GM11168 (cell line): ENCODE results near the gene LRRFIP1.
"Not testable (repeated sequence)": the region's sequence is repeated elsewhere in the genome, so short reads cannot be mapped to it uniquely, and the experiment has no call there.

ENCODE experiments used
- in situ Hi-C: fragments of 300-500 bp; cut with MboI; formaldehyde crosslinking; loops from one replicate; pipeline ENCODE4 v1.12.0; 2022; ENCODE audit warnings: low sequenced_read_pairs; ENCODE audit not compliant: unreplicated experiment

The LRRFIP1 gene

DNA sequence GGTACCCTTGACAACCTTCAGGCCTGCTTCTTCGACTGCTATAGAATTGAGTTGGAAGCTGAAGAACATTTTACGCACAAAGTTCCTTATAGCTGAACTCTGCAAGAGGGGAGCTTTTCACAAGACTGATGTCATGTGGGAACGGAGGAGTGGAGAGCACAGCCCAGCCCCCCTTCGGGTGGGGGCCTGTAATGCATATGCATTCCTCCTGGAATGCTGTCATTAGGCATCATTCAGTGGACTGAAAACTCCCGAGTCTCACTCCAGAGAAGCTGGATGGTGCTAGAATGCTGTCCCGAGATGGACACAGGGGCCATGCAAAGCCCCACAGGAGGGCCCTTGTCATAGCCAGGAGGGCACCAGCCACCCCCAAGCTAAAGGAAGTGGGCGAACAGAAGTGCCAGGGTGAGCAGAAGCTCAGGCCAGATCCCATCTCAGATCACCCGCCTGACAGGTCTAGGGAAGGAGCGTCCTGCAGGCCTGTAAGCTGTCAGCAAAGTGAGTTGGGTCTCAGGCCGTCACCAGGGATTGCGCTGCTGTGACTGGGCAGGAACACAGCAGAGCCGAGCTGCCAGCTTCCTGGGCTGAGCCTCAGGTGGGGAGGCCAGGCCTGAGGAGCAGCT is 127.3 kb downstream of the LRRFIP1 start:
- in situ Hi-C loops = no loop called here

DNA sequence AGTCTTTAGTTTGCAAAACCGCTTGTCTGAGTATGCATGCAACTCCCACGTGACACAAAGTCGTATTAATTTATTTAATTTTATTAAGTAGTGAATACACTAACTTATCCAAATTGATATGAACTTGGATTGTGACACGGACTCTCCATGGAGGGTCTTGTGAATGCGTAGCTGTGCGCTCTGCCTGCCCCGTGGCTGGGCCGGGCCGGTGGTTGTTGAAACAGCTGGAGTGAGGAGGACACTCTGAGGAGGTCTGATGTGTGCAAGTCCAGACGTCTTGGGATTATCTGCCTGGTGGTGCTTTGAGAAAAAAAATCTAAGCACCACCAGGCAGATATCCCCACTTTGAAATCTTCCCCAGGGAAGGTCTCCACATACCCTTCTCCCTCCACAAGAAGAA is 130.2 kb downstream of the LRRFIP1 start:
- in situ Hi-C loops = no loop called here

DNA sequence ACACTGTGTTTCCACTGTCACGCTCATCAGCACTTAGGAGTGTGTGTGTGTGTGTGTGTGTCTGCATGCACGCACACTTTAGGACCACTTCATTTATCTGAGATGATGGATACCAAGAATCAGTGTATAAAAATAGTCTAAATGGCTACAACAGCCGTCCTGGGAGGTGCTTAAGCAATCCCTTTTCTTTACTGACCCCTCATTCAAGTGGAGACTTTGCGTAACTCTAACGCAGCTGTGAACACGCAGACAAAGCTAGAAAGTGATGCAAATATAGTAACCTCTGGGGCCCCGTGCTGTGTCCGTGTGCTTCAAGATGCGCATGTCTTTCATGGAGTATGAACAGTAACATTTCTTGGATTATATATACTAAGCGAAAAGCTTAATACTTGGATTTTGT is 130.8 kb downstream of the LRRFIP1 start:
- in situ Hi-C loops = no loop called here

- in situ Hi-C loops = no loop called here
Measured at GRCh38 chr2:237759176-237759575, 131.8 kb downstream of the LRRFIP1 start.

DNA sequence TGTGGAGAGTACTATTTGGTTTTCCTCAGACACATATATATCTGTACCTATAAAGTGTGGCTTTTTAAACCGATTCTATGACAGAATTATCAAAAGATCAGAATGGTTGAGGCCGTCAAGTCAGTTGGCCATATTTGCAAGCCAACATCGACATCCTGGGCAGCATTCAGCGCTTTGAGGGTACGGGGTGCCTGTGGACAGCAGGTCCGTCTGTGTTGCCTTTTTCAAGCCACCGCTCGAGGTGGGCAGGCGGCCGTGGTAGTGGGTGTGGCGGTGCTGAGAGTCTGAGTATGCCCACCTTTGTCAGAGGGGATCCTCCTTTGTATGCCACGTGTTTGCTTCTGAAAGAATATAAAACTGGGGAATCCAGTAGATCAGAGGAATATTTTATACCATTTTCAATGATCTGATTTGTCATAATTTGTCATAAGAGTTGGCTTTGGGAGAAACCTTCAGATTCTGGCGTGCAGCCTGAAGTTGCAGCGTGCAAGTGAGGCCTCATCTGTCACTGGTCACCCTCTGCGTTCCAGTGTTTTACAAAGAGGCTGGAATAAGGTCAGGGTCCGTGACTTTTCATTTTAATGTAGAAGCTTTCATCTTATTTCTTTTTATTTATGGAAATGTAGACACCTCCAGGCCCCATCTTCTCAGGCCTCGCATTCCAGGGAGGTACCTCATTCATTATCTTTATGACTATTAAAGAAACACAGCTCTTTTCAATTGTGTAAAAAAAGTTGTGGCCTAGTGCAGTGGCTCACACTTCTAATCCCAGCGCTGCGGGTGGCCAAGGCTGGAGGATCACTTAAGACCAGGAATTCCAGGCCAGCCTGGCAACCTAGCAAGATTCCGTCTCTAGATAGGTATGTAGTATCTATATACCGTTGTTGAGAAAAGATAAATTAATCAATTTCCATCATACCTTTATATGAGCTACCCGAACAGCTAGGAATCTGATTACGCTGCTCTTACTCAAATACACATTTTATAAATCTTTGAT is 133.4 kb downstream of the LRRFIP1 start:
- in situ Hi-C loops = no loop called here

- in situ Hi-C loops = not testable (repeated sequence)
Measured at GRCh38 chr2:237762291-237763182, 135.2 kb downstream of the LRRFIP1 start.

DNA sequence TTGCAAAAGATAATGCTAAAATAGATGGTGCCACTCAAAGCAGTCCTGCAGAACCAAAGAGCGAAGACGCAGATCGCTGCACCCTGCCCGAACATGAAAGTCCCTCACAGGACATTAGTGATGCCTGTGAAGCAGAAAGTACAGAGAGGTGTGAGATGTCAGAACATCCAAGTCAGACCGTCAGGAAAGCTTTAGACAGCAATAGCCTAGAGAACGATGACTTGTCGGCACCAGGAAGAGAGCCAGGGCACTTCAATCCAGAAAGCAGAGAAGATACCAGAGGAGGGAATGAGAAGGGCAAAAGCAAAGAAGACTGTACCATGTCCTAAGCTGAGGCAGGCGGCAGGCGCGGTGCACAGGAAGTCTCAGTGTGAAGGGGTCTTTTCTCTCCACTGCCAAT is 136.4 kb downstream of the LRRFIP1 start:
- in situ Hi-C loops = no loop called here

GRCh38 chr2:237765122-237765521 is 137.7 kb downstream of the LRRFIP1 start:
- in situ Hi-C loops = not testable (repeated sequence)

- in situ Hi-C loops = no loop called here
Measured at GRCh38 chr2:237765875-237766274, 138.5 kb downstream of the LRRFIP1 start.

GRCh38 chr2:237766340-237766739 is 139.0 kb downstream of the LRRFIP1 start:
- in situ Hi-C loops = no loop called here

- in situ Hi-C loops = no loop called here
Measured at GRCh38 chr2:237772513-237772912, 145.1 kb downstream of the LRRFIP1 start.

DNA sequence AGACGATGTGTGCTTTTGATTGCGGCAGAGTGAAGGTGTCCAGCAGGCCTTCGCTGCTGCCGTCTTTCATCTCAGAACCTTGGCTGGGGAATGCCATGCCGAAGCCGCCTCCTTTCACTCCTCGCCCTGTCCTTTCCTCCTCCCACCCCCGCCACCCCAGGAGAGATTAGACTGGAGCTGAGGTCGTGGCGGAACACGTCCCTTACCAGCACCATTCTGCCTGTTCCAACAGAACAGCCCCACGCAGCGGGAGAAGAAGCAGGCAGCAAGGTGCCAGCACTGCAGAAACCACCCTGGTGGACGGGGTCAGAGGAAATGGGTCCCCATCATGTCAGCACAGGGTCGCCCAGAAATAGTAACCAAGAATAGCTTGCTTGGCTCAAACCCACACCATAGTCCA is 146.4 kb downstream of the LRRFIP1 start:
- in situ Hi-C loops = no loop called here

- in situ Hi-C loops = no loop called here
Measured at GRCh38 chr2:237774811-237775553, 147.6 kb downstream of the LRRFIP1 start.

DNA sequence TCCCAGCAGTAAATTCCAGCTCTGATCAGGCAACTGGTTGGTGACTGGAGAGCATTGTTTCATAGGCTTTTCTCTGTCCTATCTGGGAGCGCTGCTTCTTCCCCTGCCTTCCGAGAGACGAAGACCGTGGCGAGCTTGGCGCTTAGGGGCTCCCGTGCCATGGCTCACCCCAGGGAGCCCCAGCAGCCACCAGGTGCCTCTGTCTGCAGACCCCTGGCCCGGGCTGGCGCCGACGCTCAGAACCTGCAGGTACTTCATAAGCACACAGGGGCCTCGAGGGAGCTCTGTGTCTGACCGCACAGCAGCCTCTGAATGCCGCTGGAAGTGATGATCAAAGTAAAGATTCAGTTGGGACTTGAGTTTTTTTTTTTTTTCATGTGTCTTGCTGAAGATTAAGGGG is 152.1 kb downstream of the LRRFIP1 start:
- in situ Hi-C loops = no loop called here

- in situ Hi-C loops = no loop called here
Measured at GRCh38 chr2:237782181-237782580, 154.8 kb downstream of the LRRFIP1 start.

GRCh38 chr2:237783678-237784077 is 156.3 kb downstream of the LRRFIP1 start:
- in situ Hi-C loops = not testable (repeated sequence)

GRCh38 chr2:237786936-237787335 is 159.5 kb downstream of the LRRFIP1 start:
- in situ Hi-C loops = no loop called here

DNA sequence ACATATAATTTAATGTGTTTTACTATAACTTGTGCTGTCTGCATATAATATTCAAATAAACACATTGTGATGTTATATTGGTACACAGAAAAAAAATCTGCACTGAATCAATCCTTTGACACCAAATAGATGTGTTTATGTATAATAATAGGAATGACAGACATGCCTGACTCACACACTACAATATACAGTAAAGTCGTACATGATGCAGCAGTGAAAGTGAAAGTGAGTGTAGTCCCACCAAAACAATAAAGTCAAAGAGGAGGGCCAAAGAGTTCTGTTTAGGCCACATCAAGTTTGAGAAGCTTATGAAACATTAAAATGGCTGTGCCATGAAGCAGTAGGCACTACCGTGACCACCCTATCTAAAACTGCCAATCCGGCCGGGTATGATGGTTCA is 163.0 kb downstream of the LRRFIP1 start:
- in situ Hi-C loops = no loop called here

- in situ Hi-C loops = no loop called here
Measured at GRCh38 chr2:237791977-237792727, 164.8 kb downstream of the LRRFIP1 start.
